H1 (cell line): ENCODE results near the gene CDIPT.
"Not testable (repeated sequence)": the region's sequence is repeated elsewhere in the genome, so short reads cannot be mapped to it uniquely, and the experiment has no call there.

Experiments
- BACH1 ChIP-seq: IDR thresholded peaks from 2 replicates; pipeline ENCODE4 v1.6.1; 2012; ENCODE audit warnings: low read length, improper control_type of control experiment
- CEBPB ChIP-seq: IDR thresholded peaks from 2 replicates; pipeline ENCODE4 v1.6.1; 2012; ENCODE audit warnings: low read depth, low read length
- CHD7 ChIP-seq: fragments of 300-600 bp; sonication (generic); IDR thresholded peaks from 2 replicates; pipeline ENCODE4 v1.7.1; 2012; ENCODE audit warnings: low read length, moderate library complexity, mild to moderate bottlenecking, inconsistent platforms; ENCODE audit not compliant: insufficient replicate concordance
- CTCF ChIP-seq, 3 experiments: IDR thresholded peaks; 1 replicate in 2 of 3; 2 replicates in 1 of 3; pipeline versions ENCODE4 v1.5.1 to v1.6.1; 2011; ENCODE audit warnings: low read length in 3 of 3, mild to moderate bottlenecking in 3 of 3, inconsistent platforms in 2 of 3, low read depth in 1 of 3, moderate library complexity in 1 of 3; ENCODE audit not compliant: insufficient read depth in 1 of 3; ENCODE audit errors: control extremely low read depth in 1 of 3
- EP300 ChIP-seq, 2 experiments: IDR thresholded peaks; 1 replicate in 1 of 2; 2 replicates in 1 of 2; pipeline ENCODE4 v1.6.1; 2011 to 2012; ENCODE audit warnings: low read depth in 2 of 2, low read length in 2 of 2, mild to moderate bottlenecking in 2 of 2, borderline replicate concordance in 1 of 2, inconsistent platforms in 1 of 2, moderate library complexity in 1 of 2
- EZH2 ChIP-seq: fragments of 200-600 bp; sonication (generic); IDR thresholded peaks from 2 replicates; pipeline ENCODE4 v1.7.1; 2012; ENCODE audit warnings: low read depth, mild to moderate bottlenecking, moderate library complexity, low read length, inconsistent platforms; ENCODE audit not compliant: severe bottlenecking
- MAX ChIP-seq: IDR thresholded peaks from 2 replicates; pipeline ENCODE4 v1.6.1; 2012; ENCODE audit warnings: inconsistent platforms
- NANOG ChIP-seq: IDR thresholded peaks from 2 replicates; pipeline ENCODE4 v1.6.1; 2011; ENCODE audit warnings: low read length, low read depth, mild to moderate bottlenecking, inconsistent platforms; ENCODE audit not compliant: insufficient read depth, poor library complexity, severe bottlenecking
- POLR2A ChIP-seq, 2 experiments: IDR thresholded peaks; 1 replicate in 1 of 2; 2 replicates in 1 of 2; pipeline ENCODE4 v1.6.1; 2011; ENCODE audit warnings: low read depth in 2 of 2, low read length in 2 of 2, mild to moderate bottlenecking in 2 of 2; ENCODE audit errors: control extremely low read depth in 1 of 2
- POLR2AphosphoS5 ChIP-seq: IDR thresholded peaks from 2 replicates; pipeline ENCODE4 v1.6.1; 2011; ENCODE audit warnings: low read depth, low read length
- RNF2 ChIP-seq: fragments of 200-900, 300-1000 bp; sonication (generic); IDR thresholded peaks from 2 replicates; pipeline ENCODE4 v1.7.1; 2016; ENCODE audit warnings: borderline replicate concordance, low read depth, mild to moderate bottlenecking, antibody characterized with exemption, low read length; ENCODE audit not compliant: poor library complexity, severe bottlenecking; ENCODE audit errors: missing control alignments
- SAP30 ChIP-seq: fragments of 300-600 bp; sonication (generic); IDR thresholded peaks from 2 replicates; pipeline ENCODE4 v1.7.1; 2012; ENCODE audit warnings: low read length, moderate library complexity, mild to moderate bottlenecking, inconsistent platforms; ENCODE audit not compliant: insufficient read depth, insufficient replicate concordance
- SRF ChIP-seq: IDR thresholded peaks from 2 replicates; pipeline ENCODE4 v1.6.1; 2011; ENCODE audit warnings: mild to moderate bottlenecking, low read depth, low read length, moderate library complexity
- TAF1 ChIP-seq: IDR thresholded peaks from 2 replicates; pipeline ENCODE4 v1.6.1; 2011; ENCODE audit warnings: mild to moderate bottlenecking, low read depth, low read length

- TF ChIP-seq CTCF (IDR thresholded peaks at IDR 0.05; ENCODE audit: control extremely low read depth in 1 of 3, insufficient read depth in 1 of 3, low read depth in 1 of 3, low read length in 3 of 3); RNF2; POLR2AphosphoS5; EZH2; EP300 (IDR thresholded peaks at IDR 0.05; ENCODE audit: borderline replicate concordance in 1 of 2, low read depth in 2 of 2, low read length in 2 of 2); CHD7; TAF1; MAX; POLR2A (IDR thresholded peaks at IDR 0.05; ENCODE audit: control extremely low read depth in 1 of 2, low read depth in 2 of 2, low read length in 2 of 2); SRF; BACH1; SAP30; CEBPB; NANOG: not testable (repeated sequence)
Measured at GRCh38 chr16:29869067-29869466, 6.0 kb upstream of the CDIPT start.
